Glutamatergic neuron (in vitro differentiated cells): ENCODE data around the gene FAM222A. TPM values are rescaled to one million over a fixed set of nuclear protein-coding genes. Genes with fewer than 3 reads are reported as not detected.

Experiments
- DNase-seq: peaks from one replicate; pipeline ENCODE4 v3.0.0; 2022
- H3K27ac Mint-ChIP-seq: one replicate; pipeline ENCODE4 v1.8.0; 2020; ENCODE audit warnings: mild to moderate bottlenecking, mixed read lengths, inconsistent platforms; ENCODE audit not compliant: unreplicated experiment
- H3K27me3 Mint-ChIP-seq: one replicate; pipeline ENCODE4 v1.8.0; 2020; ENCODE audit warnings: mild to moderate bottlenecking, moderate library complexity, mixed read lengths, inconsistent platforms; ENCODE audit not compliant: unreplicated experiment
- H3K36me3 Mint-ChIP-seq: one replicate; pipeline ENCODE4 v1.8.0; 2020; ENCODE audit warnings: mild to moderate bottlenecking, mixed read lengths, inconsistent platforms; ENCODE audit not compliant: unreplicated experiment
- H3K4me1 Mint-ChIP-seq: one replicate; pipeline ENCODE4 v1.8.0; 2020; ENCODE audit warnings: mild to moderate bottlenecking, low read depth, mixed read lengths, inconsistent platforms; ENCODE audit not compliant: unreplicated experiment
- H3K4me3 Mint-ChIP-seq: one replicate; pipeline ENCODE4 v1.8.0; 2020; ENCODE audit warnings: mild to moderate bottlenecking, mixed read lengths, inconsistent platforms; ENCODE audit not compliant: unreplicated experiment
- H3K9me3 Mint-ChIP-seq: one replicate; pipeline ENCODE4 v1.8.0; 2020; ENCODE audit warnings: mild to moderate bottlenecking, moderate library complexity, mixed read lengths, inconsistent platforms; ENCODE audit not compliant: unreplicated experiment
- CTCF ChIP-seq: fragments of 200-600 bp; sonication (generic); IDR thresholded peaks from one replicate; pipeline ENCODE4 v1.5.0; 2021; ENCODE audit not compliant: partially characterized antibody, unreplicated experiment
- total RNA-seq: library from RNA; stranded (reverse); fragmentation: NEBNext Ultra II Directional; extraction: Animal tissue kit (Norgen Biotek cat#: 25700); gene quantifications from one replicate; pipeline ENCODE4 v1.2.1, GENCODE V29; 2021; ENCODE audit not compliant: unreplicated experiment

The FAM222A gene
- total RNA-seq, 1 donor from 2014 or later = 18.1 TPM

- no peaks in the 10 kb centered on the region for H3K4me1 Mint-ChIP-seq
- H3K4me3 Mint-ChIP-seq = no peak overlapping the region
- H3K27me3 Mint-ChIP-seq = peaks cover 4% of the 10 kb centered on the region
- no peak for DNase-seq
- H3K27ac Mint-ChIP-seq = no peak overlapping the region
- TF ChIP-seq CTCF = no peak
- peaks cover 9% of the 10 kb centered on the region for H3K36me3 Mint-ChIP-seq
- peaks cover 5% of the 10 kb centered on the region for H3K9me3 Mint-ChIP-seq
Observed at GRCh38 chr12:109779382-109779781, 65.8 kb downstream of the FAM222A start.

GRCh38 chr12:109781668-109782325 lies 68.2 kb downstream of the FAM222A start:
- H3K36me3 Mint-ChIP-seq = peaks cover 9% of the 10 kb centered on the region
- H3K27ac Mint-ChIP-seq = no peak overlapping the region
- no peak for TF ChIP-seq CTCF
- H3K9me3 Mint-ChIP-seq = peaks cover 5% of the 10 kb centered on the region
- H3K27me3 Mint-ChIP-seq = peaks cover 4% of the 10 kb centered on the region
- no peak overlapping the region for H3K4me3 Mint-ChIP-seq
- no peaks in the 10 kb centered on the region for H3K4me1 Mint-ChIP-seq
- no peak for DNase-seq

DNA sequence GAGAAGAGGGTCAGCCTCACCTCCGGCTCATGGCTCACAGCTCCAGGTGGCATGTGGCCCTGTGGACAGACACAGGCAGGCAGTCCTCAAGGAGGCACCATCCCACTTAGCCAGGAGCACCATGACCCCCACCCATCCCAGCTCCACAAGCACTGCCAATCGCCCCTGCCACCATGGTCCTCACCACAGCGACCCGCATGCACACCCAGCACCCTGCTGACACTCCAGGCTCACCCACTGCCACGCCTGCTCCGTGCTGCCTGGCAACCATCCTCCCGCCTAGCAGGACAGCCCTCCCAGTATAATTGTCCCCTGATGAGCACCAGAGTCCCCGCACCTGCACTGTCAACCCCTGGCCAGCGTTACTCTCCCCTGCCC lies 68.7 kb downstream of the FAM222A start:
- H3K4me1 Mint-ChIP-seq = no peaks in the 10 kb centered on the region
- H3K36me3 Mint-ChIP-seq = peaks cover 9% of the 10 kb centered on the region
- no peak for DNase-seq
- H3K27me3 Mint-ChIP-seq = peaks cover 4% of the 10 kb centered on the region
- TF ChIP-seq CTCF = no peak
- peaks cover 5% of the 10 kb centered on the region for H3K9me3 Mint-ChIP-seq
- no peak overlapping the region for H3K27ac Mint-ChIP-seq
- no peak overlapping the region for H3K4me3 Mint-ChIP-seq

GRCh38 chr12:109783135-109783964 lies 69.7 kb downstream of the FAM222A start:
- no peak overlapping the region for H3K4me3 Mint-ChIP-seq
- no peak for TF ChIP-seq CTCF
- peaks cover 9% of the 10 kb centered on the region for H3K36me3 Mint-ChIP-seq
- peaks cover 4% of the 10 kb centered on the region for H3K27me3 Mint-ChIP-seq
- H3K27ac Mint-ChIP-seq = no peak overlapping the region
- no peaks in the 10 kb centered on the region for H3K4me1 Mint-ChIP-seq
- no peak for DNase-seq
- H3K9me3 Mint-ChIP-seq = peaks cover 5% of the 10 kb centered on the region

- Mint-ChIP-seq H3K27ac (no peak overlapping the region), H3K4me1 (no peaks in the 10 kb centered on the region), H3K9me3 (peaks cover 7% of the 10 kb centered on the region), H3K4me3 (no peak overlapping the region), H3K27me3 (peaks cover 4% of the 10 kb centered on the region), H3K36me3 (peaks cover 9% of the 10 kb centered on the region)
- no peak for DNase-seq
- TF ChIP-seq CTCF = no peak
Observed at GRCh38 chr12:109783965-109784244, 70.3 kb downstream of the FAM222A start.
